ENCODE measurements around the gene MX2. TPM values are rescaled to one million over a fixed set of nuclear protein-coding genes. Genes with fewer than 3 reads are reported as not detected.

Gene MX2
- total and polyA plus RNA-seq, 2 donors (not counting 3 experiments of a cell fraction or from before 2014, with no cell fraction given), result 0.01 TPM; not detected in 1

GRCh38 chr21:41349619-41350390 is 12.0 kb upstream of the MX2 start:
- intact Hi-C loops (cut with micrococcal nuclease) (no loop called here), dilution Hi-C loops (cut with MboI; ENCODE audit: extremely low pct_ligation_motif_present, low sequenced_read_pairs) (no loop called here)
- FAIRE-seq, result no peak
- H2AFZ ChIP-seq (ENCODE audit: low read depth, low read length), result no peak overlapping the region
- no peaks in the 10 kb centered on the region for H3K79me2 ChIP-seq (ENCODE audit: control insufficient read depth, insufficient read depth, low read length)
- no peaks in the 10 kb centered on the region for H4K20me1 ChIP-seq (replicated peaks; ENCODE audit: control insufficient read depth, extremely low read depth, insufficient read depth, low read length)
- DNase-seq (ENCODE audit: low read depth, low spot score), result no peak
- H3K9me3 ChIP-seq (replicated peaks; ENCODE audit: control insufficient read depth, insufficient read depth, low read length), result no peaks in the 10 kb centered on the region
- TF ChIP-seq CTCF (IDR thresholded peaks at IDR 0.05; ENCODE audit: extremely low read depth in 1 of 2, insufficient read depth in 1 of 2, low read depth in 1 of 2, low read length in 2 of 2) (no peak), EZH2 (IDR thresholded peaks at IDR 0.05; ENCODE audit: borderline replicate concordance, low read depth, low read length, severe bottlenecking) (no peak), POLR2A (IDR thresholded peaks at IDR 0.05; ENCODE audit: low read depth, low read length) (no peak), MYC (IDR thresholded peaks at IDR 0.05; ENCODE audit: low read depth, low read length) (no peak), FOS (IDR thresholded peaks at IDR 0.05; ENCODE audit: borderline replicate concordance, insufficient read depth, low read length) (no peak), GATA2 (IDR thresholded peaks at IDR 0.05; ENCODE audit: insufficient read depth, insufficient read length, low read depth, low read length) (no peak), JUN (IDR thresholded peaks at IDR 0.05; ENCODE audit: borderline replicate concordance, insufficient read depth, insufficient read length, low read depth) (no peak), POLR2AphosphoS5 (IDR thresholded peaks at IDR 0.05; ENCODE audit: insufficient read depth, low read depth, low read length) (no peak), MAX (IDR thresholded peaks at IDR 0.05; ENCODE audit: insufficient read depth, insufficient read length) (no peak)
- ChIA-PET POLR2A (no interaction called here), CTCF (no interaction called here)
- no peaks in the 10 kb centered on the region for H3K36me3 ChIP-seq (ENCODE audit: control insufficient read depth in 2 of 2, extremely low read depth in 1 of 2, insufficient read depth in 2 of 2, low read length in 2 of 2)
- BruUV-seq (replicated peaks), result no TSS peak
- H3K9me1 ChIP-seq (replicated peaks; ENCODE audit: control insufficient read depth, extremely low read depth, insufficient read depth, low read length), result no peaks in the 10 kb centered on the region
- H3K4me1 ChIP-seq (ENCODE audit: control insufficient read depth, extremely low read depth, insufficient read depth, low read length), result no peaks in the 10 kb centered on the region
- no peak overlapping the region for H3K4me2 ChIP-seq (ENCODE audit: insufficient read depth, low read length)
- H3K4me3 ChIP-seq (replicated peaks in 1 of 3; ENCODE audit: insufficient read depth in 1 of 3, low read depth in 1 of 3, low read length in 3 of 3), result no peak overlapping the region
- H3K9ac ChIP-seq (replicated peaks; ENCODE audit: extremely low read depth, insufficient read depth, low read length), result no peak overlapping the region
- peaks cover 0 to 3% of the 10 kb centered on the region in 2 experiments for H3K27me3 ChIP-seq (ENCODE audit: control insufficient read depth in 2 of 2, insufficient read depth in 2 of 2, low read length in 2 of 2)
- H3K27ac ChIP-seq (ENCODE audit: insufficient read depth, low read depth, low read length), result no peak overlapping the region

All from endothelial cell of umbilical vein (primary cell).